Caki2 (cell line): ENCODE measurements around the gene HSPG2. TPM values are rescaled to one million over a fixed set of nuclear protein-coding genes. Genes with fewer than 3 reads are reported as not detected.
"Not testable (repeated sequence)": the region's sequence is repeated elsewhere in the genome, so short reads cannot be mapped to it uniquely, and the experiment has no call there.

Experiments used
- DNase-seq: peaks from one replicate; pipeline ENCODE4 v3.0.0-alpha.2; 2015; ENCODE audit warnings: low read depth
- in situ Hi-C: cut with HindIII; loops from 2 replicates; pipeline ENCODE4 v1.10.0; 2016; ENCODE audit warnings: low sequenced_read_pairs, low pct_unique_long_range_greater_than_20kb, mixed read lengths
- total RNA-seq: library from RNA; depleted of rRNA; stranded (reverse); fragments of >200 nt; shearing (Covaris generic); gene quantifications from 2 replicates; pipeline ENCODE4 v1.2.3, GENCODE V29; 2014; ENCODE audit warnings: low replicate concordance

Gene HSPG2
- total RNA-seq, 1 experiment from 2014 or later = 80.2 TPM

GRCh38 chr1:21921100-21921875 is 15.8 kb downstream of the HSPG2 start:
- DNase-seq = peak; percentile 89
- in situ Hi-C loops = no loop called here

GRCh38 chr1:21919520-21919919 is 17.6 kb downstream of the HSPG2 start:
- DNase-seq = peak; percentile 63
- in situ Hi-C loops = no loop called here

- in situ Hi-C loops, DNase-seq: not testable (repeated sequence)
These were observed 19.9 kb downstream of the HSPG2 start for GRCh38 chr1:21917239-21917631.

- no peak for DNase-seq
These were observed 20.5 kb downstream of the HSPG2 start for GRCh38 chr1:21916447-21917238.

GRCh38 chr1:21914880-21915640 is 22.1 kb downstream of the HSPG2 start:
- no peak for DNase-seq
- in situ Hi-C loops = no loop called here

More at GRCh38 chr1:21916447-21917238, 20.5 kb downstream of the HSPG2 start:
- in situ Hi-C loops = no loop called here

- in situ Hi-C loops = no loop called here
- DNase-seq = no peak
These were observed 22.7 kb downstream of the HSPG2 start for GRCh38 chr1:21914450-21914849.

- no peak for DNase-seq
- in situ Hi-C loops = no loop called here
These were observed 23.3 kb downstream of the HSPG2 start for GRCh38 chr1:21913763-21914162.

- in situ Hi-C loops = no loop called here
These were observed 23.9 kb downstream of the HSPG2 start for GRCh38 chr1:21913258-21913657.

GRCh38 chr1:21912038-21912758 is 24.9 kb downstream of the HSPG2 start:
- in situ Hi-C loops = no loop called here
- DNase-seq = no peak

More at GRCh38 chr1:21913258-21913657, 23.9 kb downstream of the HSPG2 start:
- no peak for DNase-seq

GRCh38 chr1:21911205-21912001 is 25.7 kb downstream of the HSPG2 start:
- in situ Hi-C loops = no loop called here
- DNase-seq = no peak

GRCh38 chr1:21910558-21911204 is 26.4 kb downstream of the HSPG2 start:
- no peak for DNase-seq
- in situ Hi-C loops = no loop called here

GRCh38 chr1:21909787-21910503 is 27.2 kb downstream of the HSPG2 start:
- DNase-seq = no peak

GRCh38 chr1:21909286-21909759 is 27.8 kb downstream of the HSPG2 start:
- in situ Hi-C loops = no loop called here
- no peak for DNase-seq

More at GRCh38 chr1:21909787-21910503, 27.2 kb downstream of the HSPG2 start:
- in situ Hi-C loops = no loop called here

- DNase-seq, in situ Hi-C loops: not testable (repeated sequence)
These were observed 29.2 kb downstream of the HSPG2 start for GRCh38 chr1:21907737-21908534.

- in situ Hi-C loops = no loop called here
- DNase-seq = no peak
These were observed 30.1 kb downstream of the HSPG2 start for GRCh38 chr1:21907079-21907418.
